Measurements from ENCODE around the gene EHMT1. TPM values are rescaled to one million over a fixed set of nuclear protein-coding genes. Genes with fewer than 3 reads are reported as not detected.

Gene EHMT1
- total RNA-seq, 2 experiments from 2014 or later = 80.6 to 87.8 TPM

DNA sequence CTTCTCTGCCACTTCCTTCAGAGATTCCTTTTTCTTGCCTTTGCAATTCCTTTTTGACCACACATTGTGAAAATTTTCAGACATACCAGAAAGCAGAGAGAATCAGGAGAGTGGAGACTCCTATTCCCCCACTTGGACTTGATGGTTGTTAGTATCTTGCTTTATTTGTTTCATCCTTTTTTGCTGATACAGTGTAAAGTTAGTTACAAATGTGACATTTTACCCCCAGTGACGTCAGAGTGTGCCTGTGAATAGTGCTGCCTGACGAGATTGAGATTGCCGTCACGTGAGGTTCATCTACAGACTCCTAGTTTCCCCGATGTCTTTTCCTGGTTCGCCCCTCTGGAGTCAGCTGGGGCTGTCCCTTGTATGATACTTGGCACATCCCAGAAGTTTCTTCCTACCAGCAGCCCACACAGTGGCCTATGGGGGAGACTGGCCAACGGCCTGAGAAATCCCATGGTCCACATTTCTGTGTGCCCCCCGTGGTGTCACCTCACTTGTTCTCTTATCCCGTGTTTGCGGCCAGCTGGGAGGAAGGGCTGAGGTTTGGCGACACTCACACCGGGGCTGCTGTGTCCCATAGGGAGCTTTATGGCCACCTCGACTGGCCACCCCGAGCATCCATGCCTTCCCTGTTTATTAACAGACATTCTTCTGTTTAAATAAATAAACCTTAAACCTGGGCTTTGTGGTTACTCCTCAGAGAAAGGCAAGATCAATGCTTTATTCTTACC is 210.6 kb downstream of the EHMT1 start:
- no peak overlapping the region for H3K27ac ChIP-seq (ENCODE audit: low read depth in 1 of 2, low read length in 2 of 2)
- no peaks in the 10 kb centered on the region for H3K27me3 Mint-ChIP-seq
- H3K27ac Mint-ChIP-seq = no peak overlapping the region

DNA sequence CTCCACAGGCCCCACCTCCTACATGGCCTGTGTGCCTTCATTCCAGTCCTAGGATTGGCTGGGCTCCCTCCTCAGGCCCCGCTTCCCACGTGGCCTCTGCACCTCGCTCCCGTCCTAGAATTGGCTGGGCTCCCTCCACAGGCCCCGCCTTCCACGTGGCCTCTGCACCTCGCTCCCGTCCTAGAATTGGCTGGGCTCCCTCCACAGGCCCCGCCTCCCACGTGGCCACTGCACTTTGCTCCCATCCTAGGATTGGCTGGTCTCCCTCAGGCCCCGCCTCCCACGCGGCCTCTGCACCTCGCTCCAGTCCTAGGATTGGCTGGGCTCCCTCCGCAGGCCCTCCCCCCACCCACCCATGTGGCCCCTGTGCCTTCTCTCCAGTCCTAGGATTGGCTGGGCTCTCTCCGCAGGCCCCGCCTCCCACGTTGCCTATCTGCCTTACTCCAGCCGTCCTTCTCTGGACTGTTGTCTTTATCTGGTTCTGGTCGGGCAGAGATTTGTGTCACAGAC is 213.4 kb downstream of the EHMT1 start:
- no peak overlapping the region for H3K4me3 Mint-ChIP-seq
- intact Hi-C loops (cut with DNase I, micrococcal nuclease) = no loop called here
- H3K36me3 ChIP-seq (ENCODE audit: insufficient read depth, low read length) = peaks cover 67% of the 10 kb centered on the region
- H3K4me1 Mint-ChIP-seq (ENCODE audit: low read depth) = no peaks in the 10 kb centered on the region
- DNase-seq (no peak), ATAC-seq (ENCODE audit: poor library complexity) (no peak)
- ChIA-PET POLR2A (no interaction called here), CTCF (no interaction called here)
- TF ChIP-seq CTCF (IDR thresholded peaks at IDR 0.05) = no peak
- no peaks in the 10 kb centered on the region for H3K4me1 ChIP-seq (ENCODE audit: insufficient read depth, low read length)
- H3K9me3 ChIP-seq (ENCODE audit: control insufficient read depth in 1 of 2, insufficient read depth in 1 of 2, low read length in 2 of 2) = no peaks in the 10 kb centered on the region
- H3K27ac Mint-ChIP-seq = no peak overlapping the region
- H3K4me3 ChIP-seq (ENCODE audit: low read length) = no peak overlapping the region
- H3K27me3 Mint-ChIP-seq = no peaks in the 10 kb centered on the region
- no peak overlapping the region for H3K27ac ChIP-seq (ENCODE audit: low read depth in 1 of 2, low read length in 2 of 2)
- H3K36me3 Mint-ChIP-seq (ENCODE audit: low read depth) = peaks cover 44% of the 10 kb centered on the region
- H3K27me3 ChIP-seq (ENCODE audit: control insufficient read depth in 1 of 2, insufficient read depth in 2 of 2, low read length in 2 of 2) = no peaks in the 10 kb centered on the region
- H3K9me3 Mint-ChIP-seq = no peaks in the 10 kb centered on the region

More for the DNA sequence above, 210.6 kb downstream of the EHMT1 start:
- Histone ChIP-seq H3K4me1 (ENCODE audit: insufficient read depth, low read length) (no peaks in the 10 kb centered on the region), H3K27me3 (ENCODE audit: control insufficient read depth in 1 of 2, insufficient read depth in 2 of 2, low read length in 2 of 2) (no peaks in the 10 kb centered on the region), H3K4me3 (ENCODE audit: low read length) (no peak overlapping the region), H3K9me3 (ENCODE audit: control insufficient read depth in 1 of 2, insufficient read depth in 1 of 2, low read length in 2 of 2) (peaks cover 0 to 5% of the 10 kb centered on the region in 2 experiments), H3K36me3 (ENCODE audit: insufficient read depth, low read length) (peaks cover 66% of the 10 kb centered on the region)
- TF ChIP-seq CTCF (IDR thresholded peaks at IDR 0.05) = no peak
- peaks cover 4% of the 10 kb centered on the region for H3K4me1 Mint-ChIP-seq (ENCODE audit: low read depth)
- H3K9me3 Mint-ChIP-seq = no peaks in the 10 kb centered on the region
- DNase-seq (no peak), ATAC-seq (ENCODE audit: poor library complexity) (no peak)
- CTCF ChIA-PET = no interaction called here
- peaks cover 61% of the 10 kb centered on the region for H3K36me3 Mint-ChIP-seq (ENCODE audit: low read depth)
- H3K4me3 Mint-ChIP-seq = no peak overlapping the region
- POLR2A ChIA-PET = no interaction called here
- intact Hi-C loops (cut with DNase I, micrococcal nuclease) = no loop called here

- H3K4me1 Mint-ChIP-seq (ENCODE audit: low read depth) = no peaks in the 10 kb centered on the region
- H3K4me3 ChIP-seq (ENCODE audit: low read length) = no peak overlapping the region
- H3K9me3 ChIP-seq (ENCODE audit: control insufficient read depth in 1 of 2, insufficient read depth in 1 of 2, low read length in 2 of 2) = peaks cover 0 to 6% of the 10 kb centered on the region in 2 experiments
- no peak overlapping the region for H3K27ac ChIP-seq (ENCODE audit: low read depth in 1 of 2, low read length in 2 of 2)
- no peak overlapping the region for H3K4me3 Mint-ChIP-seq
- no peak overlapping the region for H3K27ac Mint-ChIP-seq
- no peaks in the 10 kb centered on the region for H3K27me3 Mint-ChIP-seq
- peaks cover 66% of the 10 kb centered on the region for H3K36me3 ChIP-seq (ENCODE audit: insufficient read depth, low read length)
- no peak for TF ChIP-seq CTCF (IDR thresholded peaks at IDR 0.05)
- peaks cover 43% of the 10 kb centered on the region for H3K36me3 Mint-ChIP-seq (ENCODE audit: low read depth)
- POLR2A ChIA-PET = no interaction called here
- CTCF ChIA-PET = no interaction called here
- intact Hi-C loops (cut with DNase I, micrococcal nuclease) = no loop called here
- no peak for ATAC-seq (ENCODE audit: poor library complexity)
- no peaks in the 10 kb centered on the region for H3K9me3 Mint-ChIP-seq
- no peaks in the 10 kb centered on the region for H3K27me3 ChIP-seq (ENCODE audit: control insufficient read depth in 1 of 2, insufficient read depth in 2 of 2, low read length in 2 of 2)
- no peaks in the 10 kb centered on the region for H3K4me1 ChIP-seq (ENCODE audit: insufficient read depth, low read length)
- DNase-seq = no peak
Observed at GRCh38 chr9:137832830-137833590, 214.2 kb downstream of the EHMT1 start.

Measured in CD4-positive, alpha-beta T cell (primary cell).